GM12878 (cell line): ENCODE measurements around the gene MAML3. TPM values are rescaled to one million over a fixed set of nuclear protein-coding genes. Genes with fewer than 3 reads are reported as not detected.

Source experiments
- ATAC-seq: fragments of 200-7000 bp; cut with Tn5 transposase; 3 replicates; pipeline ENCODE4 v1.9.1; 2020; ENCODE audit warnings: mild to moderate bottlenecking, moderate library complexity
- BruUV-seq: library from RNA; stranded (reverse); fragments of 400-500 nt; replicated peaks from 2 replicates; lab custom pipeline; 2021; lab: Mats Ljungman, UMichigan
- CTCF ChIA-PET: fragments of 300-600 bp; sonication (Branson Sonifier 250); formaldehyde crosslinking; extraction: SDS; loops from one replicate; lab custom pipeline; 2021; ENCODE audit warnings: inconsistent platforms; lab: Yijun Ruan, JAX
- POLR2A ChIA-PET: fragments of 350-600 bp; formaldehyde crosslinking; extraction: SDS; loops from one replicate; lab custom pipeline; 2021; ENCODE audit warnings: inconsistent platforms; lab: Charles Lee
- RAD21 ChIA-PET: fragments of 300-600 bp; sonication (Branson Sonifier 250); formaldehyde crosslinking; loops from one replicate; lab custom pipeline; 2023; ENCODE audit warnings: antibody characterized with exemption; ENCODE audit not compliant: unreplicated experiment; lab: Charles Lee
- SMC1A ChIA-PET: fragments of 300-600 bp; sonication (Branson Sonifier 250); formaldehyde crosslinking; loops from one replicate; lab custom pipeline; 2023; ENCODE audit not compliant: unreplicated experiment, uncharacterized antibody; lab: Charles Lee
- DNase-seq: peaks from one replicate; pipeline ENCODE4 v3.0.0-alpha.2; 2011; ENCODE audit warnings: low read depth, low spot score
- FAIRE-seq: peaks from 3 replicates; lab custom pipeline; 2011; peaks lifted over from hg19 to GRCh38; lab: Jason Lieb, UNC
- H2AFZ ChIP-seq: 2 replicates; pipeline ENCODE4 v1.6.0; 2011; ENCODE audit warnings: low read depth, low read length, control low read depth; ENCODE audit not compliant: control insufficient read depth
- H3K27ac ChIP-seq: 2 replicates; pipeline ENCODE4 v1.5.1; 2011; ENCODE audit warnings: control low read depth; ENCODE audit not compliant: control insufficient read depth, insufficient read depth
- H3K27me3 ChIP-seq, 2 experiments: replicated peaks in 1 of 2; 2 replicates each; pipeline versions ENCODE4 v1.6.0 to v1.6.1; 2011; ENCODE audit warnings: low read length in 1 of 2; ENCODE audit not compliant: control insufficient read depth in 2 of 2, insufficient read depth in 2 of 2
- H3K36me3 ChIP-seq, 2 experiments: 2 replicates each; pipeline ENCODE4 v1.5.1; 2011; ENCODE audit warnings: low read length in 1 of 2; ENCODE audit not compliant: control insufficient read depth in 2 of 2, insufficient read depth in 2 of 2
- H3K4me1 ChIP-seq: 2 replicates; pipeline ENCODE4 v1.6.1; 2011; ENCODE audit warnings: mild to moderate bottlenecking, low read length, moderate library complexity, mixed read lengths; ENCODE audit not compliant: control insufficient read depth, insufficient read depth
- H3K4me2 ChIP-seq: 2 replicates; pipeline ENCODE4 v1.6.0; 2011; ENCODE audit warnings: control low read depth; ENCODE audit not compliant: control insufficient read depth, insufficient read depth
- H3K4me3 ChIP-seq: fragments of 200-600 bp; sonication (generic); 2 replicates; pipeline ENCODE4 v1.5.1; 2016
- H3K79me2 ChIP-seq: 2 replicates; pipeline ENCODE4 v1.6.0; 2011; ENCODE audit warnings: low read length; ENCODE audit not compliant: control insufficient read depth, insufficient read depth
- H3K9ac ChIP-seq: 2 replicates; pipeline ENCODE4 v1.8.0; 2011; ENCODE audit warnings: low read length, control low read depth, mixed read lengths; ENCODE audit not compliant: control insufficient read depth, insufficient read depth
- H3K9me3 ChIP-seq: replicated peaks from 3 replicates; pipeline ENCODE4 v1.5.1; 2011; ENCODE audit warnings: mild to moderate bottlenecking, low read length; ENCODE audit not compliant: control insufficient read depth, insufficient read depth
- H4K20me1 ChIP-seq: 2 replicates; pipeline ENCODE4 v1.6.0; 2011; ENCODE audit not compliant: control insufficient read depth, insufficient read depth
- CBX5 ChIP-seq: sonication (generic); IDR thresholded peaks from 2 replicates; pipeline ENCODE4 v1.6.1; 2016; ENCODE audit warnings: low read depth, moderate library complexity, mild to moderate bottlenecking, inconsistent platforms
- CHD2 ChIP-seq: IDR thresholded peaks from 2 replicates; pipeline ENCODE4 v1.6.1; 2011; ENCODE audit warnings: low read depth, low read length, improper control_type of control experiment, borderline replicate concordance
- ESRRA ChIP-seq: IDR thresholded peaks from 2 replicates; pipeline ENCODE4 v1.6.1; 2012; ENCODE audit warnings: mild to moderate bottlenecking, low read length, improper control_type of control experiment
- FOXK2 ChIP-seq: fragments of 450-650 bp; IDR thresholded peaks from 2 replicates; pipeline ENCODE4 v1.6.1; 2017; ENCODE audit warnings: mild to moderate bottlenecking, moderate library complexity
- GATAD2B ChIP-seq: fragments of 450-650 bp; conservative IDR thresholded peaks from 2 replicates; pipeline ENCODE4 v1.6.1; 2017; ENCODE audit warnings: low read depth, mild to moderate bottlenecking, moderate library complexity
- JUNB ChIP-seq: IDR thresholded peaks from 2 replicates; pipeline ENCODE4 v1.6.1; 2016; ENCODE audit warnings: antibody characterized with exemption, mild to moderate bottlenecking
- PAX8 ChIP-seq: fragments of 450-650 bp; IDR thresholded peaks from 2 replicates; pipeline ENCODE4 v1.6.1; 2017; ENCODE audit warnings: mild to moderate bottlenecking, moderate library complexity
- POLR2AphosphoS2 ChIP-seq: IDR thresholded peaks from 2 replicates; pipeline ENCODE4 v1.6.1; 2011; ENCODE audit warnings: low read depth, mild to moderate bottlenecking, low read length, improper control_type of control experiment, moderate library complexity
- RCOR1 ChIP-seq: conservative IDR thresholded peaks from 2 replicates; pipeline ENCODE4 v1.6.1; 2012; ENCODE audit warnings: low read depth, low read length, improper control_type of control experiment
- TCF12 ChIP-seq: IDR thresholded peaks from 2 replicates; pipeline ENCODE4 v1.6.1; 2011; ENCODE audit warnings: low read depth, mild to moderate bottlenecking, low read length
- ZNF207 ChIP-seq: fragments of 450-650 bp; IDR thresholded peaks from 2 replicates; pipeline ENCODE4 v1.6.1; 2014; ENCODE audit warnings: antibody characterized with exemption, mild to moderate bottlenecking, borderline replicate concordance
- ZNF217 ChIP-seq: fragments of 450-650 bp; IDR thresholded peaks from 2 replicates; pipeline ENCODE4 v1.6.1; 2017; ENCODE audit warnings: antibody characterized with exemption, mild to moderate bottlenecking
- ZNF622 ChIP-seq: fragments of 450-650 bp; IDR thresholded peaks from 2 replicates; pipeline ENCODE4 v1.6.1; 2017; ENCODE audit warnings: mild to moderate bottlenecking, inconsistent platforms
- WGBS: methylation state at CpG from one replicate; pipeline ENCODE4 v1.1.6; 2016; ENCODE audit warnings: low lambda C conversion rate; ENCODE audit not compliant: insufficient replicate concordance, insufficient coverage; ENCODE audit errors: missing lambda C conversion rate; 5-methylcytosine and 5-hydroxymethylcytosine counted together
- in situ Hi-C: fragments of 300-500 bp; cut with MboI; formaldehyde crosslinking; loops from 9 replicates; pipeline ENCODE4 v1.14.3; 2018; ENCODE audit warnings: mixed read lengths
- intact Hi-C: fragments of 100-400 bp; cut with micrococcal nuclease; formaldehyde crosslinking; loops from one replicate; pipeline ENCODE4 v1.14.2; 2022; ENCODE audit not compliant: unreplicated experiment
- polyA plus RNA-seq, 11 experiments: library from polyadenylated mRNA; depleted of rRNA in 4 of 11; unstranded in 6 of 11; stranded (reverse) in 5 of 11; fragments of >200 nt; fragmentation: Nextera tagmentation in 4 of 11; fragmentation: Illumina TruSeq in 1 of 11; extraction: Ambion mirVana in 4 of 11; extraction: Trizol in 1 of 11; gene quantifications; 1 replicate in 1 of 11; 2 replicates in 10 of 11; pipeline versions ENCODE4 v1.2.1 to v1.2.3, GENCODE V29; 2011 to 2016; ENCODE audit warnings: inconsistent platforms in 2 of 11, missing spikeins in 2 of 11, low read depth in 1 of 11
- total RNA-seq, 4 experiments: library from RNA; depleted of rRNA in 3 of 4; stranded (reverse); fragments of >200 nt in 3 of 4; fragmentation: Illumina TruSeq in 1 of 4; extraction: Trizol in 1 of 4; gene quantifications; 2 replicates each; pipeline versions ENCODE4 v1.2.1 to v1.2.3, GENCODE V29; 2013 to 2021
- TF ChIP-seq, protein P1 (sequence below): fragments of 450-650 bp; IDR thresholded peaks from 2 replicates; pipeline ENCODE4 v1.6.1; 2018; ENCODE audit warnings: borderline replicate concordance, mild to moderate bottlenecking; ENCODE audit not compliant: partially characterized antibody
- TF ChIP-seq, protein P2 (sequence below): fragments of 450-650 bp; IDR thresholded peaks from 2 replicates; pipeline ENCODE4 v1.6.1; 2017; ENCODE audit warnings: low read depth, mild to moderate bottlenecking, moderate library complexity
- TF ChIP-seq, protein P3 (sequence below): IDR thresholded peaks from 2 replicates; pipeline ENCODE4 v1.6.1; 2012; ENCODE audit warnings: low read depth, low read length, improper control_type of control experiment
- TF ChIP-seq, protein P4 (sequence below): IDR thresholded peaks from 2 replicates; pipeline ENCODE4 v1.6.1; 2011; ENCODE audit warnings: mild to moderate bottlenecking, low read depth, low read length, moderate library complexity; ENCODE audit not compliant: insufficient replicate concordance

Gene MAML3
- total and polyA plus RNA-seq, 10 of the 15 experiments (the other 5 are each of a cell fraction or from before 2014, with no cell fraction given), result under 0.01 to 0.53 (median 0.06) TPM; not detected in 2

DNA sequence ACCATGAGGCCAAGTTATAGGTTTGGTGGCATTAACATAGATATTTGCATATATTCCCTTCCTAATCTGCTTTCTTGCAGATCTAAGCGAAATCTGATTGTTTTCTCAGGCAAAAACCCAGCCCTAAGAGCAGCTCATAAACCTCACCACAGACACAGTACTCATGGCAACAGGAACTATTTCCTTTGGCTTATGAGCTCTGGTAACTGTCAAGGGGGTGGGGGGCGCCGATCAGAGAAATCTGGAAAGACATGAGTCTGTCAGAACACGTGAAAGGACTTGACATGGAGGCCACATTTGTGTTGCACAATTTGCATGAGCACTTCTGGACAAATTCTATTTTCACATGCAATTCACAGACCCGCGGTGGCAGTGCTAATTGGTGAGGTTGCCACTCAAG is 404.6 kb downstream of the MAML3 start (continued):
- no peak for TF ChIP-seq RCOR1
- TF ChIP-seq JUNB, result no peak
- TF ChIP-seq TCF12, result no peak
- TF ChIP-seq, all 136 proteins: peak for 0

DNA sequence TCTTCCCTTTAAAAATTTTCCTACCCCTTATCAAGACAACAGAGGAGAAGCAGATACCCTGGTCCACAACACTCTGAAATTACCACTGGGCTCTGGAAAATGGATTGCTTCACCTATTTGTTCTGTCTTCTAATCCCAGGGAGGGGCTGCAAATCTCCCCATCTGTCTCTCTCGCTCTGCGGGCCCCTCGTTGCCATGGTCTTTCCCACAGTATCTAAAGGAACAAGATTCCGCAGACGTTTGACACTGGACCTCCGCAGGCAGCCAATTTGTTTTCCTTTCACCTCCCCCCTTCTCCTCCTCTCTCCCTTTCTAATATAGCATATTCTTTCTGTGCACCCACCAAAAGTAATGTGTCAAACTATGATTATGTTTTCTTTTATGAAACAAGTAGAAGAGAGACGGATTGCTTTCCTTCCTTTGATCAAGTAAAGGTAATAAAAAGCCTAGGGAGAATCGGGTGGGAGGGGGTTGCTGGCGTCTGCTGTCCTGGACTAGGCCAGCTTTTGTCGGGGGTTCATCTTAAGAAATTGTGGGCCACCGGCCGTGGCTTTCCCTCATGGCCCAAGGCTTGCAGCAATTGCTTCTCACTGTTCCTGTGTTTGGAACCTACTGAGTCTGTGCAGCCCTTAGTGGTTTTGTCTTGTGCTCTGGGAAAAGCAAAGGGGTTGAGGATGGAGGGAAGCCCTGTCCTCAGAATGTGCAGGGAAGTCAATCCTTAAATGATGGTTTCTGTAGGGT is 407.4 kb downstream of the MAML3 start:
- no peaks in the 10 kb centered on the region for H3K36me3 ChIP-seq
- in situ Hi-C loops, result no loop called here
- no peak overlapping the region for H3K4me2 ChIP-seq
- no peak for FAIRE-seq
- H3K79me2 ChIP-seq, result no peaks in the 10 kb centered on the region
- intact Hi-C loops, result no loop called here
- peaks cover 0 to 2% of the 10 kb centered on the region in 2 experiments; a peak in 2 of 4 replicates for H3K27me3 ChIP-seq
- ChIA-PET RAD21 (no interaction called here), SMC1A (no interaction called here), POLR2A (no interaction called here), CTCF (interaction anchor here (0.6 kb wide), 1 partner anchor 90 kb away, joined by 3 read pairs; no protein-coding TSS in a partner anchor)
- H3K4me1 ChIP-seq, result no peaks in the 10 kb centered on the region
- WGBS, result 31% methylated on average over 12 of the region's 12 CpGs
- H3K4me3 ChIP-seq, result no peak overlapping the region
- H3K27ac ChIP-seq, result no peak overlapping the region
- no peak for ATAC-seq
- H2AFZ ChIP-seq, result no peak overlapping the region
- no TSS peak for BruUV-seq
- H3K9ac ChIP-seq, result no peak overlapping the region
- no peaks in the 10 kb centered on the region for H3K9me3 ChIP-seq
- DNase-seq, result no peak
- no peaks in the 10 kb centered on the region for H4K20me1 ChIP-seq
- TF ChIP-seq, protein P1, sequence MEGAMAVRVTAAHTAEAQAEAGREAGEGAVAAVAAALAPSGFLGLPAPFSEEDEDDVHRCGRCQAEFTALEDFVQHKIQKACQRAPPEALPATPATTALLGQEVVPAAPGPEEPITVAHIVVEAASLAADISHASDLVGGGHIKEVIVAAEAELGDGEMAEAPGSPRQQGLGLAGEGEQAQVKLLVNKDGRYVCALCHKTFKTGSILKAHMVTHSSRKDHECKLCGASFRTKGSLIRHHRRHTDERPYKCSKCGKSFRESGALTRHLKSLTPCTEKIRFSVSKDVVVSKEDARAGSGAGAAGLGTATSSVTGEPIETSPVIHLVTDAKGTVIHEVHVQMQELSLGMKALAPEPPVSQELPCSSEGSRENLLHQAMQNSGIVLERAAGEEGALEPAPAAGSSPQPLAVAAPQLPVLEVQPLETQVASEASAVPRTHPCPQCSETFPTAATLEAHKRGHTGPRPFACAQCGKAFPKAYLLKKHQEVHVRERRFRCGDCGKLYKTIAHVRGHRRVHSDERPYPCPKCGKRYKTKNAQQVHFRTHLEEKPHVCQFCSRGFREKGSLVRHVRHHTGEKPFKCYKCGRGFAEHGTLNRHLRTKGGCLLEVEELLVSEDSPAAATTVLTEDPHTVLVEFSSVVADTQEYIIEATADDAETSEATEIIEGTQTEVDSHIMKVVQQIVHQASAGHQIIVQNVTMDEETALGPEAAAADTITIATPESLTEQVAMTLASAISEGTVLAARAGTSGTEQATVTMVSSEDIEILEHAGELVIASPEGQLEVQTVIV, result no peak
- no peak for TF ChIP-seq FOXK2
- TF ChIP-seq CBX5, result no peak
- no peak for TF ChIP-seq PAX8
- TF ChIP-seq, protein P2, sequence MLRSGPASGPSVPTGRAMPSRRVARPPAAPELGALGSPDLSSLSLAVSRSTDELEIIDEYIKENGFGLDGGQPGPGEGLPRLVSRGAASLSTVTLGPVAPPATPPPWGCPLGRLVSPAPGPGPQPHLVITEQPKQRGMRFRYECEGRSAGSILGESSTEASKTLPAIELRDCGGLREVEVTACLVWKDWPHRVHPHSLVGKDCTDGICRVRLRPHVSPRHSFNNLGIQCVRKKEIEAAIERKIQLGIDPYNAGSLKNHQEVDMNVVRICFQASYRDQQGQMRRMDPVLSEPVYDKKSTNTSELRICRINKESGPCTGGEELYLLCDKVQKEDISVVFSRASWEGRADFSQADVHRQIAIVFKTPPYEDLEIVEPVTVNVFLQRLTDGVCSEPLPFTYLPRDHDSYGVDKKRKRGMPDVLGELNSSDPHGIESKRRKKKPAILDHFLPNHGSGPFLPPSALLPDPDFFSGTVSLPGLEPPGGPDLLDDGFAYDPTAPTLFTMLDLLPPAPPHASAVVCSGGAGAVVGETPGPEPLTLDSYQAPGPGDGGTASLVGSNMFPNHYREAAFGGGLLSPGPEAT, result no peak
- no peak for TF ChIP-seq ESRRA
- TF ChIP-seq GATAD2B, result no peak
- no peak for TF ChIP-seq ZNF622
- TF ChIP-seq CHD2, result no peak
- TF ChIP-seq ZNF217, result no peak
- no peak for TF ChIP-seq ZNF207
- no peak for TF ChIP-seq TCF12
- TF ChIP-seq, protein P3, sequence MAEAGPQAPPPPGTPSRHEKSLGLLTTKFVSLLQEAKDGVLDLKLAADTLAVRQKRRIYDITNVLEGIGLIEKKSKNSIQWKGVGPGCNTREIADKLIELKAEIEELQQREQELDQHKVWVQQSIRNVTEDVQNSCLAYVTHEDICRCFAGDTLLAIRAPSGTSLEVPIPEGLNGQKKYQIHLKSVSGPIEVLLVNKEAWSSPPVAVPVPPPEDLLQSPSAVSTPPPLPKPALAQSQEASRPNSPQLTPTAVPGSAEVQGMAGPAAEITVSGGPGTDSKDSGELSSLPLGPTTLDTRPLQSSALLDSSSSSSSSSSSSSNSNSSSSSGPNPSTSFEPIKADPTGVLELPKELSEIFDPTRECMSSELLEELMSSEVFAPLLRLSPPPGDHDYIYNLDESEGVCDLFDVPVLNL, result no peak
- no peak for TF ChIP-seq POLR2AphosphoS2
- TF ChIP-seq, protein P4, sequence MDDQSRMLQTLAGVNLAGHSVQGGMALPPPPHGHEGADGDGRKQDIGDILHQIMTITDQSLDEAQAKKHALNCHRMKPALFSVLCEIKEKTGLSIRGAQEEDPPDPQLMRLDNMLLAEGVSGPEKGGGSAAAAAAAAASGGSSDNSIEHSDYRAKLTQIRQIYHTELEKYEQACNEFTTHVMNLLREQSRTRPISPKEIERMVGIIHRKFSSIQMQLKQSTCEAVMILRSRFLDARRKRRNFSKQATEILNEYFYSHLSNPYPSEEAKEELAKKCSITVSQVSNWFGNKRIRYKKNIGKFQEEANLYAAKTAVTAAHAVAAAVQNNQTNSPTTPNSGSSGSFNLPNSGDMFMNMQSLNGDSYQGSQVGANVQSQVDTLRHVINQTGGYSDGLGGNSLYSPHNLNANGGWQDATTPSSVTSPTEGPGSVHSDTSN, result no peak
